ENCODE measurements around the gene BTN3A1.

GRCh38 chr6:26408828-26409730 lies 7.0 kb downstream of the BTN3A1 start:
- no peak for TF ChIP-seq CTCF (IDR thresholded peaks at IDR 0.05 in 4 of 5, conservative IDR thresholded peaks at IDR 0.05 in 1 of 5)
- no peak for TF ChIP-seq POLR2A (IDR thresholded peaks at IDR 0.05)
